HG02763 (cell line): Measurements from ENCODE around the gene TRHDE.

Experiments used
- ATAC-seq: cut with Tn5 transposase; IDR thresholded peaks from one replicate; pipeline ENCODE4 v1.9.1; 2021; ENCODE audit warnings: mild to moderate bottlenecking, moderate library complexity; ENCODE audit not compliant: unreplicated experiment

Gene TRHDE

DNA sequence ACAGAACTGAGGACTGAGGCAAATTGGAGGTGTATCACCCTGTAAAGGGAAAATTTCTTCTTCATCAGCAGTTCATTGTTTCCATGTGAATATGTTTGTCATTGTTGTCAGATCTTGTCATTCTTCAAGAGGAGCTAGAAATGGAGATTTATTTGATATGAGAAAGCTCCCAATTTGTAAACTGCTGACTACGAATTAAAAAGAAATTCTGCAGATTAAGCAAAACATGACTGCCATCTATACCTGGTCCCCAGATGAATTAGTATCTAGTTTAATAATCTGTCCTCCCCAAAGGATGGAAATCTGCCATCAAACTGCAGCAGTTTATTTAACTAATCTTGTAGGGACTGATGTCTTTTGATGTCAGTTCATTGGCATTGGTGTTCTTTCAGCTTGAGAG, 162.8 kb downstream of the TRHDE start:
- ATAC-seq = no peak

DNA sequence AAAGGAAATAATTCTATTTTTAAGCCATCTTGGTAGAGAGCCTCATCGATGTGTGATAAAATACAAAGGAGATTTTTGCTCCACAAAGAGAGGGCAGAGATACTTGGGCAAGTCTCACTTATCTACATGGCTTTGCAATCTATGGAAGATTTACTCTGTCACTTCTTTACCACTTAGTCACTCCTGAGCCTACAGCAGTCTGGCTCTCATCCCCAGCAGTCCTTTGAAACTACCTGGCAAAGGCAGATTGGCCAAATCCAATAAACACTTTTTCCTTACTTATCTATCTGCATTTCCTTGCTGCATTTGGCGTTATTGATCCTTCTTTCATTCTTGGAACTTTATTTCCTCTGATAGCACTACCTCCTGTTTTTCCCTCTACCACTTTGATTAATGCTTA, 170.0 kb downstream of the TRHDE start:
- ATAC-seq = no peak

DNA sequence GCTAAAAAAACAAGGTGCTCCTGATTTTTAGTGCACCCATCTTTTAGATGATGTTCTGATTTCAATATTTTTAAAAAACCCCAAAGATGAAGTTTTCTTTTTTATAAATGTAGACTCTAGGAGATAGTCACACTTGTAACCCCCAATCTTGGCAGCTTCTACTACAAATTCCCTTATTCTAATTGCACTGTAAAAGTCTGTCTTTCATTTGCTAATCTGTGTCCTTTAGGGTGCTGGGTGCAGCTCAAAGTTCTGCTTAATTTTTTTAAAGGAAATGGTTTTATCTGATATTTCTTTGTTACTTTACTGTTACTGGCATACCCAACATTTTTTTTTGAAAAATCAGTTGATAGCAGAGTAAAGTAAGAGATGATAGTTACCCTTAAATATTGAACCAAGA, 172.0 kb downstream of the TRHDE start:
- ATAC-seq = no peak

DNA sequence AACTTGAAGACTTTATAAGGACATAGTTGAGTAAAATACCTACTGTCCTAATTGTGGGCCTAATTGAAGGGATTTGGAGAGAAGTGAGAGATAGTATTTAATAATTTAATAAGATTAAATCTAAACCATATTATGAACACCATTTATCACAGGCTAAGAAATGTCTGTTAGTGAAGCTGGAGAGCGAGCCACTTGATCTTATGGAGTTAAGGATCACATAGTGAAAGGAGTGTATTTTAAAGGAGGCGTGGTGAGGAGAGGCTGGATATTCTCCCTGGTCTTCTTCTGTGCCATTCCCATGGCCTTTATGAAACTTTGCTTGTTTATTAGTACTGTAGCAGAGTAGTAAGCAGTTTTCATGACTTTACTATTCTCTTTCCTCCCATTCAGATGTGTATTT, 172.4 kb downstream of the TRHDE start:
- no peak for ATAC-seq

DNA sequence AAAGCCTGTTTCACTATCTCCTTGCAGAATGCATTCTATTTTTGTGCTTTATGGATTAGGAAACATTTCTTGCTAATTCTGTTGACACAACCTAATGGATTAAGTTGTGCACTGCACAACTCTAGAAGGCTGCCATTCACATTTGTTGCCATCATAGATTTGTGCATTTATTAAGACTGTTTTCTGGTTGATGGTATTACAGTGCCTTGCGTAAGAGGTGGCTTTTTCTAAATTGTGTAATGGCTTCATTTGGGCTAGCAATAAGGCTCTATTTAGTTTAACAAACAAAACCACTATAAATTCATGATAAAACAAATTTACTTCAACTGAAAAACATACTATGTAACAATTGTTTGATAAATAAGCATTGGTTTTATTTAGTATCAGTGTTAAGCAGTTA, 175.9 kb downstream of the TRHDE start:
- ATAC-seq = no peak

DNA sequence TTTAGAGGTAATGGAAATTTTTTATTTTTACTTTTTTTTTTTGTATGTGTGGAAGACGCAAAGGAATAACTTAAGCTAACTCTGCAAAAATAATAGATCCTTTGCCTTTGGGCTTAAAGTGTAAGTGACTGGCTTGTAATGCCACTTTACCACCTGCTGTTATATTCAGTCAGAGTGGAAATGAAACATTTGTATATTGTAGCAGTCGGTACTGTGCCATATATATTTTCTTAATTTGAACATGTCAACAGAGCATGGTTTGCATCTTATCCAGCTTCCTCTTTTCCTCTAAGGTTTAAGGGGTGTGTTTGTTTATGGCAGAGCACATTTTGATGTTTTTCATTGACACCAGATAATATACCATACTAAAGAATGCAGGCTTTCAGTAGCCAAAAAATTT, 176.6 kb downstream of the TRHDE start:
- no peak for ATAC-seq

DNA sequence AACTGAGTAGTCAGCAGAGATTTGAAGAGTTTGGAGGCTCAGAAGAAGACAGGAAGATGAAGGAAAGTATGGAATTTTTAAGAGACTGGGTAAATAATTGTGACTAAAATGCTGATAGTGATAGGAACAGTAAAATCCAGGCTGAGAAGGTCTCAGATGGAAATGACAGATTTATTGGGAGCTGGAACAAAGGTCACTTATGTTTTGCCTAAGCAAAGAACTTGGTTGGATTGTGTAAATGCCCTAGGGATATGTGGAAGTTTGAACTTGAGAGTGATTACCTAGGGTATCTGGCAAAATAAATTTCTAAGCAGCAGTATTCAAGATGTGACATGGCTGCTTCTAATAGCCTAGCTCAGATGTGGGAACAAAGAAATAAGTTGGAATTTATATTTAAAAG, 180.9 kb downstream of the TRHDE start:
- ATAC-seq = no peak

DNA sequence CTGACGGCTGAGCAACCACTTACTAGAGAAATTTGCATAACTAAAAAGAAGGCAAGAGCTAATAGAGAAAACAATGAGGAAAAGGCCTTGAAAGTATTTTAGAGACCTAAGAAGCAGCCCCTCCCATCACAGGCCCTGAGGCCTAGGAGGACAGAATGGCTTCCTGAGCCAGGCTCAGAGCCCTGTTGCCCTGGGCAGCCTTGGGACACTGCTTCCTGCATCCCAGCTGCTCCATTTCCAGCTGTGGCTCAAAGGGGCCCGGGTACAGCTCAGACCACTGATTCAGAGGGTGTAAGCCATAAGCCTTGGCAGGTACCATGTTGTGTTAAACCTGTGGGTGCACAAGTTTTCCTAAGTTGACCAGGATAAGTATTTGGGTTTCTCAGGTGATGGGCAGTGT, 181.4 kb downstream of the TRHDE start:
- no peak for ATAC-seq

DNA sequence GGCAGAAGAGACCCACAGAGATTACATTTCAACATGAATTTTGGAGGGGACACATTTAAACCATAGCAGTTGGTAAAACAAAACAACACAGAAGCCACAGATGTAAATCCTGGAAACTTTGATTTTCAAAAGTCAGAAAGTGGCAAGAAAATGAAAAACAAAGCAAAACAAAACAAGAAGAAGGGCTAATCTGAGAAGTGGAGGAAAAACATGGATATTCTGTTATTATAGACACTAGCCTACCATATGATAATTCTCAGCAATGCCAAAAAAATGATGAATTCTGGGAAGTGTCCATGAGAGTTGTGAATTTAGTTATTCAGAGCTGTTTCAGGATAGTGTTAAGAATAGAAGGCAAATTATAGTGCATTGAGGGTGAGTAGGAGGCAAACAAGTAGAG, 192.3 kb downstream of the TRHDE start:
- no peak for ATAC-seq

DNA sequence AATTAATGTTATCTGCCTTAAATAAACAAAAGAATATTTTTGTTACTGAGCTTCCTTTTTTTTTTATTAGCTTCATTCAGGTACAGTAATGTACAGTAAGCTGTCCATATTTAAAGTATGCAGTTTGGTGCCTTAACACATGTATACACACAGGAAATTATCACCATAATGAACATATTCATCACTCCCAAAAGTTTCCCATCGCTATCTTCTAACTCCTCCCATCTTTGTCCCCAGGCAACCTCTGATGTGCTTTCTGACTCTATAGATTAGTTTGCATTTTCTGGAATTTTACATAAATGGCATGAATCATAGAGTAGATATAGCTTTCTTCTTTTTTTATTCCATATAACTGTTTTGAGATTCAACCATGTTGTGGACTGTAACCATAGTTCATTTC, 193.0 kb downstream of the TRHDE start:
- no peak for ATAC-seq

DNA sequence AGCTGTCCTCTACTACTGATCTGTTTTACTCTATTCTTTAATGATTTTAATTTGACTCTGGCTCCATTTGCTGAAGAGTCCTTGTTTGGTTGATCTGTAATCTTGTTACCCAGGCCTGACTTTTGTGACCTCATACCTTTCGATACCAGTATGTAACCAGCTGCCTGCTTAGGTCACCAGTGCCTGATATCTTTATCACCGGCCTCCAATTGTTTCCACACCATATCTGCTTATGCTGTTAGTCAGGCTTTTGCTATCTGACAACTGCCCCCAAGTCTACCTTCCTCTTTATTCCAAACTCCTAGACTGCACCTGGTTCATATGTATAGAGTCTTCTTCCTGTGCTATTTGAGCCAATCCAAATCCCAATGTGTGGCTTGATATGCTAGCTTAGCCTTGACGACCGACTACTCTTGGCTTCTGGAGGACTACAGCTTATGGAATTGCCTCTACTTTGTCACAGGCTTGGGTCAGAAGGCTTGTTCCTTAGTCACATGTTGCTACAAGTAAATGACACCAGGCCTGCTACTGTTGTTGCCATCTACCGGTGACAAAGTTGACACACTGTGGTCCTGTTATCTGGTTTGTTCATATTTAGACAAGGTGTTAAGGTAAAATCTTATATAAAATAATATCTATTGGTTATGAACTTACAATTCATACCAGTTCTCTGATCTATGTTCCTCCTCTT, 193.9 kb downstream of the TRHDE start:
- ATAC-seq = no peak

DNA sequence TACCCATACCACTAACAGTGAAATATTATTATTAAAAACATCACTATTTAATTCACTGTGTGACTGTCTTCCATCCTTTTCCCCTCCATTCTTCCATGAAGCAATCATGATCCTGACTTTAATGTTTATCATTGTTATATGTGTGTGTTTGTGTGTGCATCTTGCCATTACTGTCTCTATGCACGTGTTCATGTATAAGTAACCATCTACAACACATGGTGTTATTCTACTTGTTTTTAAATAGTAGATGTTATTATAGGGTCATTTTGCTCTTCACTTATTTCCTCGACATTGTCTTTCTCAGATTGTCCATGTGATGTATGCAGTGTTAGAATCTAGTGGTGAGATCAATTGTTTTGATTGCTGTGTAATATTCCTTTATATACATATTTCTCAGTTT, 195.8 kb downstream of the TRHDE start:
- ATAC-seq = no peak

DNA sequence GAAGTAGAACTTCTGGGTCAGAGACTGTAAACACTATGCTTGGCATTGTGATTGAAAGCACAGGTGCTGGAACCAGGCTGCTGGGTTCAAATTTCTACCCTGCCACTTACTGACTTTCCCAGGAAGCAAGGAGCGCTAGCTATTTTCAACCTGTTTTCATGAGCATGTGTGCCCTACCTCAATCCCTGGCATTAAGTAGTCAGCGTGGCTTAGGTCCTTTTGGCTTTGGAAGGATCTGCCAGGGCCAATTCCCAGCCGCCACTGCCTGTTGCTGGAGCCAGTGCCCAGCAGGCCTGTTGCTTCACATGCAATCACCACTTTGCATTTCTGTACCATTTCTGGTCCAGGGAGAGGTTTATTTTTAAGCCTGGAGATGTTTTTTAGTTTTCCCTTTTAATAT, 196.3 kb downstream of the TRHDE start:
- ATAC-seq = no peak

DNA sequence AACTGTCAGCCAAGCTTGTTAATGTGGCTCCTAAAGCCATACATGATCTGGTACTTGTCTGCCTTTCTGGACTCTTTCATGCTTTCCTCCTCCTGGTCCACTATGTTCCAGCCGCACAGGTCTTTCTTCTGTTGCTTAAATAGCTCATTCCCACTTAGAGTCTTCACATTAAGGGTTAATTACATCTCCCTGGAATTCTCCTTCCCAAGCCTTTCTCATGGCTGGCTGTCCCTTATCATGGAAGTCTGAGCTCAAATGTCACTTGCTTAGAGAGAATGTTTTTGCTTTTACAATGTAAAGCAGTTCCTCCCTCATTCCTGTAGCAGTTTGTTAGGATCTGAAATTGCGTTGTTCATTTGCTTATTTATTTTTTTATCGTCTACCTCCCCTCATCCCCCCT, 199.6 kb downstream of the TRHDE start:
- ATAC-seq = no peak

DNA sequence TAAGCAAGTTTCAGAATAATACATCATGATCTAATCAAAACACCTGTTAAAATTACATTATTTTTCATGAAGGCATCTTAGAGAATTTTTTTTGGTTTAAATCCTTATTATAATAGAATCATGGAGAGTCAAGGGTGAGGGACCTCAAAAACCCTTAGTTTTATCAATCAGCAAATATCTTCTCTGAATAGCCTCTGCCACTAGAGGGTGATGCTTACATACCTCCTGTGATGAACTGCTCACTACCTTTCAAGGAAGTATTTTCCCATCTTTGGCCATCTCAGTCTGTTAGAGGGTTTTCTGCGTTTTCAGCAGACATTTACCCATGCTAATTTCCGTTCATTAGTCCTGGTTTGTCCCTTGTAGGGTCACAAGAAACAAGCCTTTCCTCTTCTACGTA, 200.2 kb downstream of the TRHDE start:
- no peak for ATAC-seq

DNA sequence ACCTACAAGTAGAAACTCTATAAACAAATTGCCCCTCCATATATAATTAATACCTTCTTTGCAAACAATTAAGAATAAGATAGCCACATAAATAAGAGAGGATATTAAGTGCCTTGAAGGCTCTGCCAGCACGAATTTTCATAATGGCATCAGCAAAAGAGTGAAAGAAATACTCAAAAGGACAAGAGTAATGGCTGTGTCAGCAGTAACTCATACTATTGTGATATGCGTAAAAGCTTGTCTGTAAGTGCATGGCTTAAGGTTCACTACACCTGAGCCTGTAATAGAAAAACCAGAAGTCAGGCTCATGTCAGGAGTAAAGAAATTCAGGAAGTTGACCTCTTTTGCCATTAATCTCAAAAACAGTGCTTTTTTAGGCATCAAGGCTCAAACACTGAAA, 204.1 kb downstream of the TRHDE start:
- no peak for ATAC-seq

DNA sequence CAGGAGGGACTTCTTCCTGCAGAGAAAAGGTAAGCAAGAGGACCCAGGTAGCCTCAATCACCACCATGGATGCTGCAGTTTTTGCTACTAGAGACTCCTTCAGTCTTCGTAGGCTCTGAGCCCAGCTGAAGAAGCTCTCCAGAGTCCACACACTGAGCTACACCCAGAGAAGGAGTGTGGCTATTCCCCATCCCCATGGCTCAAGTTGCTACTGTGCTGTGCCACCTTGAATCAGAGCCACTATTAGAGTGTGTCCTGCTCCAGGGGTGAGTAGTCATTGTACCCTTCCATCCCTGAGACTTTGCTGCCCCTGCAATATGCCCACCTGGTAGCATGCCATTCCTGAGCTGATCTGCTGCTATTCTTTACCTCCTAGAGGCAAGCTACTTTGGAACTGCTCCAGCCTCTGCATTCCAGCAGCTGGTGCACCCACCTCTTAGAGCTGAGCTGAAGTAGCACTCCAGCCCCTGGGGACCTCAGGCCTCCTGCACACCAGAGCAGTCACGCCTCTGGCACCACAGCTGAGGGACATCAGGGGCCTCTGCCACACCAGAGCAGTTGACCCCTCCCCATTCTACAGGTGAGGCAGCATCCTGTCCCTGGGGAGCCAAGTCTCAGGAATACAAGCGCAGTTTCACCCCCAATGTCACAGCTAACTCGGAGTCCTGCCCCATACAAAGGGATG, 213.0 kb downstream of the TRHDE start:
- no peak for ATAC-seq

DNA sequence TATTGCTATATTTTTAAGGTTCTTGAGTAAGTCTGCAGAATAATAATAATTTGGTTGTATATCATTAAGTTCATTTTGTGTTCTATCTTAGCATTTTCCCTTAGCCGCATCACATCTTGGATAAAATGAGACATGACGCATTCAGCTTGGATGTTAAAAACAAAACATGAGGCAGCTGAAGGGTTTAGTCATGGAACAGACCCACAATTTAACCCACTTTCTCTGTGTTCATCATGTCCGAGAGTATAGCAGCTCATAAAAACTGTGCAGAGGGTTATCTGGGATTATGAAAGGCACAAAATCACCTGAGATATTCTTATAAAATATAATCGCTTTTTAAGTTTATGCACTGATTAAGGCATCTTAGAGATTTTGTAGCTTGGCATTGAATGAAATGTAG, 219.3 kb downstream of the TRHDE start:
- ATAC-seq = no peak

DNA sequence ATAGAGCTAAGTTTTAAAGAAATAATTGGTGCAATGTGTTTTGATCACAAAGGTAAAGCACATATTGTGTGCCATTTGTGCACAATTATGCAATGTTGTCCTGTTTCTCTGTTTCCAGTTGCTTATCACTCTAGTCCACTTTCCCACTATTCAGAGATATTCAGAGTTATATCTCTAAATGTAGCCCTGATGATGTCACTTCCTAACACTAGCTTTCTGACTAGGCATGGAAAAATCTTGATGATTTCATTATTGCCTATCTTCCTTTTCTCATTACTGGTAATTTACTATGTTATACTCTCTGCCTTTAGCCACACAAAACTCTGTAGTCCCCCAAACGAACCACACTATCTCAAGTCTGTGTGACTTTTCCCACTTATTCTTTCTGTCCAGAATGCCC, 221.2 kb downstream of the TRHDE start:
- ATAC-seq = no peak

DNA sequence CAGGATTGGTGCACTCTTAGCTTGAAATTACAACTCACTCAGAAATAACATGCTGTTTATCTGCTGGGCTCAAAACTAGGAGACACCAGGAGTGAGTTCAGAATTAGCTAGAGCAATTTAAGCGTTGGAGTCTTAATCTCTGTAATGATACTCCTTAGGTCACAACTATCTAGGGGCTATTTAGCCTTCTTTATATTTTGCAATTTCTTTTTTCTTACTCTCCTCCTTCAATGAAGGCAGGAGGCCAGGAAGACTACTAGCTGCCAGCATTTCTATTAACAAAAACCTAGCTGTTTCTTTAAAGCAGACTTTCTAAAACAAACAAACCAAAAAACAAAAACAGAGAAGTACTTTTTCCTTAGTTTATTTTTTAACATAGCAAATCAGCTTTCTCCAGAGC, 226.2 kb downstream of the TRHDE start:
- ATAC-seq = no peak

DNA sequence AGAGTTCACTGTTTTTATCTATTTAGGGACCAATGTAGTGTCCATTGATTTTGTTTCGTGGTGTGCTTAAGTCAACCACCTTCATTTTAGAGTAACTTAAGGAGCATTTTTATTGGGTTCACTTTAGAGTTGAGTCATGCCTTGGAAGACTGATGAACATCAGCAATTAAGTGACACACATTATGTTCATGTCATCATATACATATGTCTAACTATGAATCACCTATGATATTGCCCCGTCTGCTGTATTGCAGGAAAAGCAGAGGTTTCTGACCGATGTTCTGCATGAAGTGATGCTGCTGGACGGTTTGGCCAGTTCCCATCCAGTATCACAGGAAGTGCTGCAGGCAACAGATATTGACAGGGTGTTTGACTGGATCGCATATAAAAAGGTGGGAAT, 227.1 kb downstream of the TRHDE start:
- no peak for ATAC-seq

DNA sequence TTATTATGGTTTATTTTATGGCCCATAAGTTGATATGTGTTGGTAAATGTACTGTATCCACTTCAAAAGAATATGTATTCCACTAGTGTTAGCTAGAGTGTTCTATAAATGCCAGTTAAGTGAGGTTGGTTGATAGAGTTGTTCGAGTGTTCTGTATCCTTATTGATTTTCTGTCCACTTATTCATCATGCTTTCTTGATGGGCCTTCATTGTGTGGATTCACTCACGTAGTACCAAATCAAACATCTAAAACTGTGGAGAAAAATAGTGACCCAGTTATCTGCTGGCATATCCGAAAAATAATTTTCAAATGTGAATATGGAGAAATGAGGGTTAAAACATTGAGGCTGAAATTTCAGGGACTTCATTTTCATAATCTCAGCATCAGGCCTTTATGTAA, 230.4 kb downstream of the TRHDE start:
- no peak for ATAC-seq

DNA sequence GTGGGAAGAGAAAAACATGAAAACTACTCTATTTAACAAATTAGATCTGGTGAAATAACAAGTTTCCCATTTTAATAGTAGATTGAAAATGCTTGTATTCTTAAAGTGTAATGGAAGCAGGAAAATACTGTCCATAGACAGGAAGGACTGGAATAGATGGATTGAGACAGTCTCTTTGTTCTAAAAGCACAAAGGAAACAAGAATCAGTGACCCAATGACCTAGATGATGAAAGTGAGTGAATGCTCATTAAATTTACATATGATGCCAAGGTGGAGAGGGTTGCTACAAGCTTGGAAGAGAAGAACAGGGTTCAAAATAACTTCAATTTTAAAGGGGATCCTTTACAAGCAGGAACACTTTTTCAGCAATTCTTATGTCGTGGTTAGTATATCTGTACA, 233.1 kb downstream of the TRHDE start:
- no peak for ATAC-seq
